Loucy (cell line): ENCODE data around the gene EBF3.

Experiments
- H2AFZ ChIP-seq: fragments of 200-600 bp; sonication (generic); 2 replicates; pipeline ENCODE4 v1.6.0; 2016; ENCODE audit warnings: antibody characterized with exemption, mild to moderate bottlenecking, low read length, moderate library complexity
- H3F3A ChIP-seq: fragments of 200-600 bp; 2 replicates; pipeline ENCODE4 v1.6.0; 2016; ENCODE audit warnings: antibody characterized with exemption, low read depth, mild to moderate bottlenecking
- H3K27me3 ChIP-seq: fragments of 200-600 bp; sonication (generic); 2 replicates; pipeline ENCODE4 v1.6.1; 2014; ENCODE audit warnings: low read length, mild to moderate bottlenecking; ENCODE audit not compliant: insufficient read depth, poor library complexity, severe bottlenecking
- H3K36me3 ChIP-seq: fragments of 200-600 bp; sonication (generic); 2 replicates; pipeline ENCODE4 v1.6.1; 2016; ENCODE audit warnings: low read length; ENCODE audit not compliant: insufficient read depth
- H3K4me1 ChIP-seq: fragments of 200-600 bp; sonication (generic); 2 replicates; pipeline ENCODE4 v1.5.1; 2014; ENCODE audit warnings: low read length, mild to moderate bottlenecking; ENCODE audit not compliant: insufficient read depth, poor library complexity, severe bottlenecking
- H3K4me2 ChIP-seq: fragments of 200-600 bp; sonication (generic); 2 replicates; pipeline ENCODE4 v1.6.0; 2014; ENCODE audit warnings: antibody characterized with exemption, low read length, low read depth, mild to moderate bottlenecking; ENCODE audit not compliant: poor library complexity, severe bottlenecking
- H3K4me3 ChIP-seq: fragments of 200-600 bp; sonication (generic); 2 replicates; pipeline ENCODE4 v1.5.1; 2014; ENCODE audit warnings: low read length, mild to moderate bottlenecking, mixed read lengths; ENCODE audit not compliant: poor library complexity, severe bottlenecking
- H3K79me2 ChIP-seq: fragments of 200-600 bp; sonication (generic); 2 replicates; pipeline ENCODE4 v1.6.1; 2014; ENCODE audit warnings: low read length; ENCODE audit not compliant: insufficient read depth
- H3K9ac ChIP-seq: fragments of 200-600 bp; sonication (generic); 2 replicates; pipeline ENCODE4 v1.6.0; 2014; ENCODE audit warnings: mild to moderate bottlenecking, low read depth, low read length, moderate library complexity; ENCODE audit not compliant: poor library complexity, severe bottlenecking
- H3K9me2 ChIP-seq: fragments of 200-600 bp; sonication (generic); replicated peaks from 2 replicates; pipeline ENCODE4 v1.6.1; 2016; ENCODE audit warnings: low read depth, low read length, mixed read lengths
- H3K9me3 ChIP-seq: fragments of 200-600 bp; sonication (generic); 2 replicates; pipeline ENCODE4 v1.6.1; 2014; ENCODE audit warnings: mild to moderate bottlenecking, antibody characterized with exemption, low read length, low read depth; ENCODE audit not compliant: insufficient read depth
- H4K20me1 ChIP-seq: fragments of 200-600 bp; sonication (generic); 2 replicates; pipeline ENCODE4 v1.6.0; 2014; ENCODE audit warnings: antibody characterized with exemption, low read length, mild to moderate bottlenecking; ENCODE audit not compliant: insufficient read depth, poor library complexity, severe bottlenecking
- EZH2phosphoT487 ChIP-seq: fragments of 200-600 bp; IDR thresholded peaks from 2 replicates; pipeline ENCODE4 v1.6.1; 2018; ENCODE audit warnings: antibody characterized with exemption, mild to moderate bottlenecking, moderate library complexity, borderline replicate concordance
- TF ChIP-seq, protein P1 (sequence below): fragments of 200-600 bp; sonication (generic); conservative IDR thresholded peaks from 2 replicates; pipeline ENCODE4 v1.5.1; 2014; ENCODE audit warnings: mild to moderate bottlenecking, antibody characterized with exemption, low read length

Gene EBF3

GRCh38 chr10:129848696-129849451 is 115.2 kb downstream of the EBF3 start:
- Histone ChIP-seq H3K27me3 (no peaks in the 10 kb centered on the region), H3K9me3 (no peaks in the 10 kb centered on the region), H3F3A (no peaks in the 10 kb centered on the region), H3K9me2 (no peaks in the 10 kb centered on the region), H4K20me1 (no peaks in the 10 kb centered on the region), H3K9ac (no peak overlapping the region), H2AFZ (no peak overlapping the region), H3K36me3 (no peaks in the 10 kb centered on the region), H3K4me3 (no peak overlapping the region), H3K79me2 (no peaks in the 10 kb centered on the region), H3K4me1 (no peaks in the 10 kb centered on the region), H3K4me2 (no peak overlapping the region)
- TF ChIP-seq, protein P1, sequence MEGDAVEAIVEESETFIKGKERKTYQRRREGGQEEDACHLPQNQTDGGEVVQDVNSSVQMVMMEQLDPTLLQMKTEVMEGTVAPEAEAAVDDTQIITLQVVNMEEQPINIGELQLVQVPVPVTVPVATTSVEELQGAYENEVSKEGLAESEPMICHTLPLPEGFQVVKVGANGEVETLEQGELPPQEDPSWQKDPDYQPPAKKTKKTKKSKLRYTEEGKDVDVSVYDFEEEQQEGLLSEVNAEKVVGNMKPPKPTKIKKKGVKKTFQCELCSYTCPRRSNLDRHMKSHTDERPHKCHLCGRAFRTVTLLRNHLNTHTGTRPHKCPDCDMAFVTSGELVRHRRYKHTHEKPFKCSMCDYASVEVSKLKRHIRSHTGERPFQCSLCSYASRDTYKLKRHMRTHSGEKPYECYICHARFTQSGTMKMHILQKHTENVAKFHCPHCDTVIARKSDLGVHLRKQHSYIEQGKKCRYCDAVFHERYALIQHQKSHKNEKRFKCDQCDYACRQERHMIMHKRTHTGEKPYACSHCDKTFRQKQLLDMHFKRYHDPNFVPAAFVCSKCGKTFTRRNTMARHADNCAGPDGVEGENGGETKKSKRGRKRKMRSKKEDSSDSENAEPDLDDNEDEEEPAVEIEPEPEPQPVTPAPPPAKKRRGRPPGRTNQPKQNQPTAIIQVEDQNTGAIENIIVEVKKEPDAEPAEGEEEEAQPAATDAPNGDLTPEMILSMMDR = no peak
- TF ChIP-seq EZH2phosphoT487 = no peak

DNA sequence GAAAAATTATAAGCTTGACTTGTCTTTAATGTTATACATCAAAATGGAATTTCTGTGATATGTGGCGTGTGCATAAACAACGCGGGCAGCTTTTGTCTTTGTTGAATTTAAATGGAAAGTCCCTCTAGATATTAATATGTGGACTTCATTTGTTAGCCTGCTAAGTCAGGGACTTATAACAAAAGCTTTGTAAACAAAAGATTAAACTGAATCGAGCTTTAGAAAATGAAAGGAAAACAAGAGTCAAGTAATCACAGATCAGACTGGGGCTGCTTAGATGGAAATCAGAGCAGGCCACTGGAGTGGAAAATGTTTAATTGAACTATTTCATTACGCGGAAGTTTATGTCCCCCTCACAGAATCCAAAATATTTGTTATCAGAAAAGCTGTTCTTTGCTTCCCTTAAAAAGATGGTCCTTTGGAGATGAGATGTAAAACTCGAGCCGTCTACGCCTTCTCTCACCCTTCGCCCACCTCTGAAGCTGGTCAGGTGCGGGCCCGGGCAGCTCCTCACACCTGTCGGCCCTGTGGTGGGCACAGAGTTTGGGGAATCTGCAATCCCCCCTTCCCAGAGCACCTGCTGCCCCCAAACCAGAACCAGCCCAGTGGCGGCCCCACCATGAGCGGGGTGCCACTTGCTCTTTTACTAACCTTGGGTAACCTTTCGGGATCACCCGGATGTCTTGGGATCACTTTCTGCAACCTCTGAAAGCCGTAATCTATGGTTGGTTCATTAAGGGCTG is 116.2 kb downstream of the EBF3 start:
- Histone ChIP-seq H3K79me2 (no peaks in the 10 kb centered on the region), H3K36me3 (no peaks in the 10 kb centered on the region), H3K4me2 (no peak overlapping the region), H3K9me3 (no peaks in the 10 kb centered on the region), H3F3A (no peaks in the 10 kb centered on the region), H2AFZ (no peak overlapping the region), H3K4me1 (no peaks in the 10 kb centered on the region), H4K20me1 (no peaks in the 10 kb centered on the region), H3K9me2 (no peaks in the 10 kb centered on the region), H3K9ac (no peak overlapping the region), H3K4me3 (no peak overlapping the region), H3K27me3 (no peaks in the 10 kb centered on the region)
- TF ChIP-seq, protein P1 = no peak
- TF ChIP-seq EZH2phosphoT487 = no peak

- Histone ChIP-seq H2AFZ (no peak overlapping the region), H3K4me3 (no peak overlapping the region), H3K79me2 (no peaks in the 10 kb centered on the region), H4K20me1 (no peaks in the 10 kb centered on the region), H3F3A (no peaks in the 10 kb centered on the region), H3K4me2 (no peak overlapping the region), H3K9me3 (no peaks in the 10 kb centered on the region), H3K36me3 (no peaks in the 10 kb centered on the region), H3K9ac (no peak overlapping the region), H3K4me1 (no peaks in the 10 kb centered on the region), H3K27me3 (no peaks in the 10 kb centered on the region), H3K9me2 (no peaks in the 10 kb centered on the region)
- no peak for TF ChIP-seq EZH2phosphoT487
- TF ChIP-seq, protein P1 = no peak
These were observed 117.1 kb downstream of the EBF3 start for GRCh38 chr10:129846991-129847391.
